Uterus (tissue), 2 donors: ENCODE measurements around the gene FANCC.

Source experiments
- POLR2A ChIP-seq, 2 donors: fragments of 450-650 bp; IDR thresholded peaks; one replicate each; pipeline ENCODE4 v1.6.1; 2016; ENCODE audit warnings: antibody characterized with exemption in 2 of 2, mild to moderate bottlenecking in 1 of 2, moderate library complexity in 1 of 2
- TF ChIP-seq, protein P1 (sequence below), 4 experiments: fragments of 200-600 bp in 2 of 4; fragments of 450-650 bp in 2 of 4; sonication (generic) in 2 of 4; IDR thresholded peaks; one replicate each; pipeline ENCODE4 v1.5.1; 2016 to 2019; ENCODE audit warnings: antibody characterized with exemption in 4 of 4, mild to moderate bottlenecking in 2 of 4, moderate library complexity in 1 of 4

DNA sequence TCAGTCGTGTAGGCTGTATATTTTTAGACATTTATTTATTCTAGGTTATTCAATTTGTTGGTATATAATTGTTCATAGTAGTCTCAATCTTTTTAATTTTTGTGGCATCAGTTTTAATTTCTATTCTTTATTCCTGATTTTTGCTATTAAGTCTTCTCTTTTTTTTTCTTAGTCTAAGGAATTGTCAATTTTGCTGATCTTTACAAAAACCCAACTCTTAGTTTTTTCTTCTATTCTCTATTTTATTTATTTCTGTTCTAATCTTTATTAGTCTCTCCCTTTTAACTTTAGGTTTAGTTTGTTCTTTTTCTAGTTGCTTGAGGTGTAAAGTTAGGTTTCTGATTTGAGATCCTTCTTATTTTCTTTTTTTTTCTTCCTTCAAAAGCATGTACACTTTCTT, 152.5 kb downstream of the FANCC start:
- TF ChIP-seq, protein P1, sequence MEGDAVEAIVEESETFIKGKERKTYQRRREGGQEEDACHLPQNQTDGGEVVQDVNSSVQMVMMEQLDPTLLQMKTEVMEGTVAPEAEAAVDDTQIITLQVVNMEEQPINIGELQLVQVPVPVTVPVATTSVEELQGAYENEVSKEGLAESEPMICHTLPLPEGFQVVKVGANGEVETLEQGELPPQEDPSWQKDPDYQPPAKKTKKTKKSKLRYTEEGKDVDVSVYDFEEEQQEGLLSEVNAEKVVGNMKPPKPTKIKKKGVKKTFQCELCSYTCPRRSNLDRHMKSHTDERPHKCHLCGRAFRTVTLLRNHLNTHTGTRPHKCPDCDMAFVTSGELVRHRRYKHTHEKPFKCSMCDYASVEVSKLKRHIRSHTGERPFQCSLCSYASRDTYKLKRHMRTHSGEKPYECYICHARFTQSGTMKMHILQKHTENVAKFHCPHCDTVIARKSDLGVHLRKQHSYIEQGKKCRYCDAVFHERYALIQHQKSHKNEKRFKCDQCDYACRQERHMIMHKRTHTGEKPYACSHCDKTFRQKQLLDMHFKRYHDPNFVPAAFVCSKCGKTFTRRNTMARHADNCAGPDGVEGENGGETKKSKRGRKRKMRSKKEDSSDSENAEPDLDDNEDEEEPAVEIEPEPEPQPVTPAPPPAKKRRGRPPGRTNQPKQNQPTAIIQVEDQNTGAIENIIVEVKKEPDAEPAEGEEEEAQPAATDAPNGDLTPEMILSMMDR (IDR thresholded peaks at IDR 0.05) = no peak
- TF ChIP-seq POLR2A (IDR thresholded peaks at IDR 0.05) = no peak
